ENCODE data around the gene SERPINB6. TPM values are rescaled to one million over a fixed set of nuclear protein-coding genes. Genes with fewer than 3 reads are reported as not detected.

Gene SERPINB6
- total RNA-seq, 2 donors from 2014 or later: 128 to 150 TPM

DNA sequence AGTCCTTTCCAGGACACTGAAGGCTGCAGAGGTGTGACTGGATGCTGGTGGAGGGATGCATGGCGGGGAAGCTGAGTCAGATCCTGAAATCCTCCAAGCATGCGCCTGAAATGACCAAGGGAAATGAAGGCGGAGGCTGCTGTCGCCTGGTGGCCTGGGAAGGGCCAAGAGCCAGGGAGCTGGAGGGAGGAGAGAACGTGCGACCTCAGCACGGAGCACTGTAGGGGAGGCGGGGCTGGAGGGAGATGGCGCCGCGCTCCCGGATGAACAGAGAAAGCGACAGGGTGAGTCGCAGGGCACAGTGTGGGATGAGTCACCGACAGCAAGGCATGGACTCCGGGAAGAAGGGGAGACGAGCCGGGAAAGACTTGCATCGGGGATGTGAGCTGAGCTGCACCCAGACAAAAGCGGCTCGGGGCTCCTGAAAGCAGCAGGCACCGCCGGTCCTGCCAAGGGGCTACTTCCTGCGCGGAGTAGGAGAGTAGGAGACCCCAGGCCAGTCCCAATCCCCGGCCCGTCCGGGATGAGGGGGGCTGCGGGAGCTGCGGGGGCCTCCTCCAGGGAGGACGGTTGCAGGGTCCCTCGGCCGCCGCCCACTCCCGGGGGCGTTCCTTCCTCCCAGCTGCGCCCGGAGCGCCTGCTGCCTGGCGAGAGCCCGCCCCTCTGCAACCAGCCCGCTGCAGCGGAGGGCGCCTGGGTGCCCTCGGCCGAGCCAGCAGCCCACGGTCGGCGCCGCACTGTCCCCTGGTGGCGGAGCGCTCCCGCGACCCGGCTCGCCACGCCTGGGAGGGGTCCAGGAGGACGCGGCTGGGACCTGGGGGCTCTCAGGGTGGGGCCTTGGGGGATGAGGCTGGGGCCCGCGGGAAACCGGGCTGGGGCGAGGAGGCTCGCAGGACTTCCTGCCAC lies 17.3 kb upstream of the SERPINB6 start:
- DNase-seq: peak; percentile 97
- Mint-ChIP-seq H3K4me1 (peaks cover 52% of the 10 kb centered on the region), H3K27ac (peak overlapping the region; percentile 98), H3K36me3 (ENCODE audit: low read depth) (no peaks in the 10 kb centered on the region), H3K9me3 (no peaks in the 10 kb centered on the region), H3K4me3 (peak overlapping the region; percentile 73), H3K27me3 (ENCODE audit: insufficient read depth) (no peaks in the 10 kb centered on the region)
- 0% methylated on average over 28 to 64 of the region's 64 CpGs for WGBS, 2 experiments (ENCODE audit: insufficient coverage in 1 of 2, insufficient read length in 1 of 2)
- no peaks in the 10 kb centered on the region for H3K36me3 ChIP-seq (ENCODE audit: control insufficient read depth, insufficient read depth, low read length)
- peak overlapping the region; percentile 97 for H3K27ac ChIP-seq (ENCODE audit: low read depth, low read length)
- H3K27me3 ChIP-seq (ENCODE audit: control insufficient read depth, insufficient read depth, low read length, poor library complexity, severe bottlenecking): no peaks in the 10 kb centered on the region
- H3K4me3 ChIP-seq (ENCODE audit: low read length): peak overlapping the region; percentile 85
- H3K9me3 ChIP-seq (ENCODE audit: control insufficient read depth, low read length): peaks cover 5% of the 10 kb centered on the region
- peaks cover 23% of the 10 kb centered on the region for H3K4me1 ChIP-seq (ENCODE audit: control insufficient read depth, insufficient read depth, low read length)
- TF ChIP-seq, protein P1, sequence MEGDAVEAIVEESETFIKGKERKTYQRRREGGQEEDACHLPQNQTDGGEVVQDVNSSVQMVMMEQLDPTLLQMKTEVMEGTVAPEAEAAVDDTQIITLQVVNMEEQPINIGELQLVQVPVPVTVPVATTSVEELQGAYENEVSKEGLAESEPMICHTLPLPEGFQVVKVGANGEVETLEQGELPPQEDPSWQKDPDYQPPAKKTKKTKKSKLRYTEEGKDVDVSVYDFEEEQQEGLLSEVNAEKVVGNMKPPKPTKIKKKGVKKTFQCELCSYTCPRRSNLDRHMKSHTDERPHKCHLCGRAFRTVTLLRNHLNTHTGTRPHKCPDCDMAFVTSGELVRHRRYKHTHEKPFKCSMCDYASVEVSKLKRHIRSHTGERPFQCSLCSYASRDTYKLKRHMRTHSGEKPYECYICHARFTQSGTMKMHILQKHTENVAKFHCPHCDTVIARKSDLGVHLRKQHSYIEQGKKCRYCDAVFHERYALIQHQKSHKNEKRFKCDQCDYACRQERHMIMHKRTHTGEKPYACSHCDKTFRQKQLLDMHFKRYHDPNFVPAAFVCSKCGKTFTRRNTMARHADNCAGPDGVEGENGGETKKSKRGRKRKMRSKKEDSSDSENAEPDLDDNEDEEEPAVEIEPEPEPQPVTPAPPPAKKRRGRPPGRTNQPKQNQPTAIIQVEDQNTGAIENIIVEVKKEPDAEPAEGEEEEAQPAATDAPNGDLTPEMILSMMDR (conservative IDR thresholded peaks at IDR 0.05): peak; percentile 94
- H3K9ac ChIP-seq (ENCODE audit: extremely low read depth, low read length, poor library complexity, severe bottlenecking): peak overlapping the region; percentile 98

DNA sequence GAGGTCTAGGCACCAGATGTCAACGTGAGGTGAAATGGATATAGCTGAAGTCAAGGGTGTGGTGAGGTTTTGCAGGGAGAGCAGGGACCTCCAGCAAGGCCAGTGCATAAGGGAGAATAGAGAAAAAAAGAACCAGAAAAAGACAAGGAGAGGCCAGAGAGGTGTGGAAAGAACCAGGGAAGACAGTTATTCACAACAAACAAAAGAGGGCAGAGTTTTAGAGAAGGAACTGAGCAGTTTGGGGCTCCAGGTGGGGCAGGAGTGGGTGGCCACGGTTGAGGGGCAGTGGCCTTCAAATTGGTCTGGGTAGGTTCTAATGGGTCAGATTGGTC lies 16.7 kb upstream of the SERPINB6 start:
- H3K4me3 Mint-ChIP-seq: peak overlapping the region; percentile 73
- Histone ChIP-seq H3K9me3 (ENCODE audit: control insufficient read depth, low read length) (peaks cover 5% of the 10 kb centered on the region), H3K4me1 (ENCODE audit: control insufficient read depth, insufficient read depth, low read length) (peaks cover 23% of the 10 kb centered on the region), H3K9ac (ENCODE audit: extremely low read depth, low read length, poor library complexity, severe bottlenecking) (peak overlapping the region; percentile 98), H3K27ac (ENCODE audit: low read depth, low read length) (peak overlapping the region; percentile 97), H3K27me3 (ENCODE audit: control insufficient read depth, insufficient read depth, low read length, poor library complexity, severe bottlenecking) (no peaks in the 10 kb centered on the region), H3K4me3 (ENCODE audit: low read length) (peak overlapping the region; percentile 85), H3K36me3 (ENCODE audit: control insufficient read depth, insufficient read depth, low read length) (no peaks in the 10 kb centered on the region)
- TF ChIP-seq, protein P1 (conservative IDR thresholded peaks at IDR 0.05): no peak
- H3K4me1 Mint-ChIP-seq: peaks cover 57% of the 10 kb centered on the region
- H3K36me3 Mint-ChIP-seq (ENCODE audit: low read depth): no peaks in the 10 kb centered on the region
- 21 to 62% methylated on average over 1 to 2 of the region's 2 CpGs for WGBS, 2 experiments (ENCODE audit: insufficient coverage in 1 of 2, insufficient read length in 1 of 2)
- no peaks in the 10 kb centered on the region for H3K27me3 Mint-ChIP-seq (ENCODE audit: insufficient read depth)
- DNase-seq: no peak
- peak overlapping the region; percentile 97 for H3K27ac Mint-ChIP-seq
- no peaks in the 10 kb centered on the region for H3K9me3 Mint-ChIP-seq

DNA sequence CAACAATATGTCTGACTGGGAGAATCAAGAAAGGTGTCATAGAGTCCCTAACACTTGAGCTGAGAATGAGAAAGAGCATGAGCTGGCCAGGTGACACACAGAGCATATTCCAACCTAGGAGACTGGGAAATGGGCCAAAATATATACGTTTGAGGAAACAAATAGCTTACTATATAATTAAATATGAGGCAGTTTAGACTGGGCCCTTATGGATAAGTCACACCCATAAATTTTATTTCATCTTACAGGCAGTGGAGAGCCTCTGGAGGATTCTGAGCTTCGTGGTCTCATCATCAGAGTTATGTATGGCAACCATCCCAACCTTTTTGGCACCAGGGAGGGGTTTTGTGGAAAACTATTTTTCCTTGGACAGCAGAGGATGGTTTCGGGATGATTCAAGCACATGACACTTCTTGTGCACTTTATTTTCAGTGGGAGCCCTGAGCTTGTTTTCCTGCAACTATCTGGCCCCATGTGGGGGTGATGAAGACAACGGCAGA lies 15.4 kb upstream of the SERPINB6 start:
- Histone ChIP-seq H3K4me3 (ENCODE audit: low read length) (no peak overlapping the region), H3K27ac (ENCODE audit: low read depth, low read length) (peak overlapping the region; percentile 45), H3K4me1 (ENCODE audit: control insufficient read depth, insufficient read depth, low read length) (peaks cover 23% of the 10 kb centered on the region), H3K9ac (ENCODE audit: extremely low read depth, low read length, poor library complexity, severe bottlenecking) (peak overlapping the region; percentile 24), H3K27me3 (ENCODE audit: control insufficient read depth, insufficient read depth, low read length, poor library complexity, severe bottlenecking) (no peaks in the 10 kb centered on the region), H3K9me3 (ENCODE audit: control insufficient read depth, low read length) (no peaks in the 10 kb centered on the region), H3K36me3 (ENCODE audit: control insufficient read depth, insufficient read depth, low read length) (no peaks in the 10 kb centered on the region)
- 88 to 93% methylated on average over 3 of the region's 4 CpGs for WGBS, 2 experiments (ENCODE audit: insufficient coverage in 1 of 2, insufficient read length in 1 of 2)
- no peaks in the 10 kb centered on the region for H3K27me3 Mint-ChIP-seq (ENCODE audit: insufficient read depth)
- H3K36me3 Mint-ChIP-seq (ENCODE audit: low read depth): no peaks in the 10 kb centered on the region
- no peak for DNase-seq
- peaks cover 65% of the 10 kb centered on the region for H3K4me1 Mint-ChIP-seq
- no peak overlapping the region for H3K4me3 Mint-ChIP-seq
- TF ChIP-seq, protein P1 (conservative IDR thresholded peaks at IDR 0.05): no peak
- peak overlapping the region; percentile 94 for H3K27ac Mint-ChIP-seq
- H3K9me3 Mint-ChIP-seq: no peaks in the 10 kb centered on the region
